GM21390 (cell line): Measurements from ENCODE around the gene FGFRL1.
"Not testable (repeated sequence)": the region's sequence is repeated elsewhere in the genome, so short reads cannot be mapped to it uniquely, and the experiment has no call there.

Source experiments
- ATAC-seq: cut with Tn5 transposase; IDR thresholded peaks from one replicate; pipeline ENCODE4 v1.9.1; 2021; ENCODE audit not compliant: unreplicated experiment

FGFRL1 gene

GRCh38 chr4:1048773-1049590 is 37.6 kb downstream of the FGFRL1 start:
- no peak for ATAC-seq

- ATAC-seq: no peak
Observed at GRCh38 chr4:1049591-1049905, 38.1 kb downstream of the FGFRL1 start.

GRCh38 chr4:1050486-1051213 is 39.2 kb downstream of the FGFRL1 start:
- ATAC-seq: no peak

DNA sequence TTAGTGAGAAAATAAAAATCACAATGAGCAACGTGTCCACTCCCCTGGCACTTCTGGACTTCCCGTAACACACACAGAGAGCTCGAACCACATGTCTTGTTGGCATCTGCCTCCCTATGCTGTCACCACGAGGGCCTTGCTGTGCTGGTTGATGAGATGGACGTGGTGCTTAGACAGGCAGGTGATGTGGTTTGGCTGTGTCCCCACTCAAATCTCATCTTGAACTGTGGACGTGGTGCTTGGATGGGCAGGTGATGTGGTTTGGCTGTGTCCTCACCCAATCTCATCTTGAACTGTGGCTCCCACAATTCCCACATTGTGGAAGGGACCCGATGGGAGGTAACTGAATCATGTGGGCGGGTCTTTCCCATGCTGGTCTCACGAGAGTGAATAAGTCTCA is 40.0 kb downstream of the FGFRL1 start:
- ATAC-seq: no peak

DNA sequence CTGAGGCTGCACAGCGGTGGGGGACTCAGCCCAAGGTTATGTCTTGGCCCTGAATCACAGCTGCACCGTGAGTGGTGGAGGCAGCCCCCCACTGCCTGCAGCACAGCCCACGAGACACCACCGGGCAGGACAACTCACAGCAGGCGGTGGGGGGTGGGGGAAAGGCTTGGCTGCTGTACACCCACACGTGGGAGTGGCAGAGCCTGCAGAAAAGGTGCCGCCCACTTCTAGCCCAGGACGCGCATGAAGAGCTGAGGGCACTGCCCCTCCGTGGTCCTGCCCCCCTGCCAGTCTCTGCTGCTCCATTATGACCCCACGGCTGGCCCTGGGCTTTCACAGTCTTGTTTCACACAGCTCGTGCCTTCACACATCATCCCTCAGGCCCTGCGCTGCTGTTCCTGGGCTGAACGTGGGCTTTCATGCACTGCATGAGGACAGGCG is 40.8 kb downstream of the FGFRL1 start:
- ATAC-seq: no peak

DNA sequence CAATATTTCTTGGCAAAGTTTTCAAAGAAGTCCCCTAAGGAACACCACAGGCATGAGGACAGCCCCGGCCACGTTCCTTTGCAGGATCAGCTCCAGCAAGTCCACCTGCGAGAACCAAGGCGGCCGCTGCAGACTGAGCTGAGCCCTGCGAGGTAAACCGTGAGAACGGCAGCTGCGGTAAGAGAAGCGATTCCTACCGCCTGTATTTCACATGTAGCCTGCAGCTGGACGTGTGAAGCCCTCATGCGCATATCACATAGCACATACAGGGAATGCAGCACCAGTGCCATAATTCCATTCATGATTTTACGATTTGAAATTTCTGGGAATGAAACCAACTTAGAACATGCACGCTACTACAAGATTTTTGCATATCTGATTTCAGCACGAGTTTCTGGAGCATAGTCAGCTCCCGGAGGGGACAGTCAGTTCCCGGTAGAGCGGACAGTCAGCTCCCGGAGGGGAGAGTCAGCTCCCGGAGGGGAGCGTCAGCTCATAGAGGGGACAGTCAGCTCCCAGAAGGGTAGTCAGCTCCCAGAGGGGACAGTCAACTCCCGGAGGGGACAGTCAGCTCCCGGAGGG is 41.7 kb downstream of the FGFRL1 start:
- no peak for ATAC-seq

- ATAC-seq: not testable (repeated sequence)
Observed at GRCh38 chr4:1053891-1054290, 42.5 kb downstream of the FGFRL1 start.

GRCh38 chr4:1054696-1055242 is 43.3 kb downstream of the FGFRL1 start:
- not testable (repeated sequence) for ATAC-seq

GRCh38 chr4:1055243-1055701 is 43.8 kb downstream of the FGFRL1 start:
- ATAC-seq: not testable (repeated sequence)

- ATAC-seq: no peak
Observed at GRCh38 chr4:1055721-1056590, 44.5 kb downstream of the FGFRL1 start.

GRCh38 chr4:1056671-1057402 is 45.4 kb downstream of the FGFRL1 start:
- ATAC-seq: no peak

- no peak for ATAC-seq
Observed at GRCh38 chr4:1057403-1057745, 45.9 kb downstream of the FGFRL1 start.

DNA sequence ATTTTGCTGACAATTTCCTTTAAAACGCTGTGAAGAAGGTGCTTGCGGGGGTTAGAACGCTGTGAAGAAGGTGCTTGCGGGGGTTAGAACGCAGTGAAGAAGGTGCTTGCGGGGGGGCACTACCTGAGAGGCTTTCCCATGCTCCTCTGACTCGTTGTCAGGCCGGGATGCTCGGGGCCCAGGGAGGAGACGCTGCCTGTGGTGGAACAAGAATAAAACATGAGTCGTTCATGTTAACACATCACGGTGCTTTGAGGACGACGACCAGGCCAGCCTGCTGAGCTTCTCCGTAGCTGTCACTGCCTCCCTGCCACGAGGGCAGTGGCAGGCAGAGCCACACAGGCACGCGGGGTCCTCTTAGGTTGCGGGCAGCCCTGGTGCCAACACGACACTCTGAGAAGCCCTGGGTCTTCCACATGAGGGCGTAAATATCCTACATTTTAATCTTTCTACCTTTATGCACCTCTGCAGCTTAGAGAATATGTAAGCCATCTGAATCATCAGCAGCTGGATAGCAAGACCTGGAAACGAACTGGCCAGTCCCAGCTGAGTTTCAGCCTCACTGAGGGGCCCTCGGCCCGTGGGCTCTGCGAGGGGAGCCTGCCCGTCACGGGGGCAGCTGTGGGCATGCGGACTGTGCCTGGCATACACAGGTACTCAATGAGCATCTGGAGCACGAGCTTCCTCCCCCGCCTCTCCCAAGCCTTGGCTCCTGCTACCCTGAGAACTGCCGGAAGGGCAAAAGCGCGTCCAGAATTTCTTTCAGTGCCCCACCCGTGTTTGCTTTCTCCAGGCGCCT is 47.0 kb downstream of the FGFRL1 start:
- no peak for ATAC-seq

GRCh38 chr4:1058997-1059665 is 47.7 kb downstream of the FGFRL1 start:
- no peak for ATAC-seq

DNA sequence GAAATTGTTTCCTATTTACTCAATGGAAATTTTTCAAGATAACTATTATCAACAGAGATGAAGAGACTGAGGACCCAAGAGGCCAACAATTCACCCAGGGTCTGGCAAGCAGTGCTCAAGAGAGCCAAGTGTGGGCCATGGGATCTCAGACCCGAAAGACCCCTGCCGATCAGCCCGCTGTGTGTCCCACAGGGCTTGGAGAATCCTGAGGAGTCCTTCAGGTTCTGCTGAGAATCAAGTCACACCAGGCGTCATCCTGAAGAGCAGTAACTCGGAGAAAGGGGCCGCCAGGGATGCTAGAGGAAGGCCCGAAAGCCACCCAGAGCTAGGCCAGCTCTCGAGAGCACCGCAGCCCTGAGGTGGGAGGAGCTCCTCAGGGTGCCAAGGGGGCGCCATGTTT is 48.7 kb downstream of the FGFRL1 start:
- ATAC-seq: no peak

GRCh38 chr4:1060621-1061020 is 49.2 kb downstream of the FGFRL1 start:
- ATAC-seq: no peak

- no peak for ATAC-seq
Observed at GRCh38 chr4:1061056-1061700, 49.8 kb downstream of the FGFRL1 start.

GRCh38 chr4:1061760-1062159 is 50.3 kb downstream of the FGFRL1 start:
- no peak for ATAC-seq
